GM12865 (cell line): ENCODE results near the gene CAPZB.

Source experiments
- DNase-seq: peaks from one replicate; pipeline ENCODE4 v3.0.0; 2010; ENCODE audit warnings: low read depth
- H3K4me3 ChIP-seq: 2 replicates; pipeline ENCODE4 v1.5.1; 2011; ENCODE audit warnings: mild to moderate bottlenecking, low read depth, low read length, control low read depth
- TF ChIP-seq, protein P1 (sequence below): IDR thresholded peaks from 2 replicates; pipeline ENCODE4 v1.5.1; 2011; ENCODE audit warnings: low read length, control low read depth, low read depth, inconsistent platforms; ENCODE audit not compliant: insufficient read depth; ENCODE audit errors: missing control alignments

CAPZB gene

GRCh38 chr1:19407494-19408096, 77.7 kb downstream of the CAPZB start:
- no peak overlapping the region for H3K4me3 ChIP-seq
- TF ChIP-seq, protein P1, sequence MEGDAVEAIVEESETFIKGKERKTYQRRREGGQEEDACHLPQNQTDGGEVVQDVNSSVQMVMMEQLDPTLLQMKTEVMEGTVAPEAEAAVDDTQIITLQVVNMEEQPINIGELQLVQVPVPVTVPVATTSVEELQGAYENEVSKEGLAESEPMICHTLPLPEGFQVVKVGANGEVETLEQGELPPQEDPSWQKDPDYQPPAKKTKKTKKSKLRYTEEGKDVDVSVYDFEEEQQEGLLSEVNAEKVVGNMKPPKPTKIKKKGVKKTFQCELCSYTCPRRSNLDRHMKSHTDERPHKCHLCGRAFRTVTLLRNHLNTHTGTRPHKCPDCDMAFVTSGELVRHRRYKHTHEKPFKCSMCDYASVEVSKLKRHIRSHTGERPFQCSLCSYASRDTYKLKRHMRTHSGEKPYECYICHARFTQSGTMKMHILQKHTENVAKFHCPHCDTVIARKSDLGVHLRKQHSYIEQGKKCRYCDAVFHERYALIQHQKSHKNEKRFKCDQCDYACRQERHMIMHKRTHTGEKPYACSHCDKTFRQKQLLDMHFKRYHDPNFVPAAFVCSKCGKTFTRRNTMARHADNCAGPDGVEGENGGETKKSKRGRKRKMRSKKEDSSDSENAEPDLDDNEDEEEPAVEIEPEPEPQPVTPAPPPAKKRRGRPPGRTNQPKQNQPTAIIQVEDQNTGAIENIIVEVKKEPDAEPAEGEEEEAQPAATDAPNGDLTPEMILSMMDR: no peak
- DNase-seq: no peak

GRCh38 chr1:19406680-19407079, 78.7 kb downstream of the CAPZB start:
- TF ChIP-seq, protein P1: no peak
- no peak for DNase-seq

GRCh38 chr1:19405761-19406487, 79.4 kb downstream of the CAPZB start:
- no peak overlapping the region for H3K4me3 ChIP-seq
- no peak for DNase-seq
- TF ChIP-seq, protein P1: no peak

More at GRCh38 chr1:19406680-19407079, 78.7 kb downstream of the CAPZB start:
- H3K4me3 ChIP-seq: no peak overlapping the region

DNA sequence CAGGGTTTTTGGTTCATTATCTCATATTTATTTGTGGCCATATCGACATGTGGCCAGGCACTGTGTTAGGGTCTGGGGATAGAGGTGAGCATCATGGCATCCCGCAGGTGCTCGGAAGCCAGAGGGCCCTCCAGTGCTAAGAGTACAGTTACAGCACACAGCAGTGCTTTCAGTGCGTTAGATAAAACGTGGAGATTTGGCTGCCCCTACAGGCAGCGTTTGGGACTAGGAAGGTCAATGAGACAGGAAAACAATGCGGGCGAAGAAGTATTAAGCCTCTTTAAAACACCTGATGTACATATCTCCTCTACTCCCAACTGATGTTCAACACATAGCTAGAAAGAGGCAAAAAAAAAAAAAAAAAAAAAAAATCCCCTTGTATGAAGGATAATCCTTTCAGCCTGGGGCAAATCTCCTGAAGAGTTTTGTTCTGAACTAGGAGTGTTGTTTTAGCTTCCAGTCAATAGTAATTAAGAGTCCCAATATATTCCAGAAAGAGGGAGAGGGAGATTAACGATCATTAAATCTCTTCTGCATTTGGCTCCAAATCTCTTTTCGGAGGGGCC, 80.1 kb downstream of the CAPZB start:
- H3K4me3 ChIP-seq: no peak overlapping the region
- TF ChIP-seq, protein P1: no peak
- no peak for DNase-seq

DNA sequence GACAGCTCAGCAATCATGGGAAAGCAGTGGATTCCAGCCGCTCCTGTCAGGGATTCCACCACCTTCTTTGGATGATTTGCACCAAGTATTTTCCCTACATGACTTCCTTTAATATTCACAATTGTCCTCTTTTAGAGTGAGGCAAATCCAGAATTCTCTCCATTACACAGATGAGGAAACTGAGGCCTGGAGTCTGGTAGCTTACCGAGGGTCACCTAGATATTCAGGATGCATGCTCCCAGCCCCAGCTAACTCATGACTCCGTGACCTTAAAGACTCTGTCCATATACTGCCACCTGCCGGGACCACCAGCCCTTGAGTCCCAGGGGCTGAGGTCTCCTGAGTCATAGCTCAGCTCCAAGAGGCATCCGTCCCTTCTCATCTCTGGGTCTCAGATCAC, 80.6 kb downstream of the CAPZB start:
- H3K4me3 ChIP-seq: no peak overlapping the region
- TF ChIP-seq, protein P1: no peak
- DNase-seq: no peak

DNA sequence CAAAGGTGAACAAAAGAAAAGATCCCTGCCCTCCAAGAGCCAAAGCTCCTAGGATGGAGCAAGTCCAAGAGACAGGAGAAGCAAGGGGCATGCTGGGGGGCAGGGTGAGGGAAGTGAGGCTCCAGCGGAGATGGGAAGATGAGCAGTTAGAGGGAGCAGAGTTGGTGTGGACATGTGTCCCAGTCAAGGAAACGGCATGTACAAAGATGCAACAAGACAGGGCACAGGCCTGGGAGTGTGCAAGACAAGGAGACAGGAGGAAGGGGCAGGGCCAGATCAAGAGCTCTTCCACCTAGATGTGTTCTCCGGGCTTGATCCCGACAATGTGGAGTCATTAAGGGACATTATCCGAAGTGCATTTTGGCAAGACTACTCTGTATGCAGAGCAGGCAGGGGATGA, 82.1 kb downstream of the CAPZB start:
- DNase-seq: no peak
- TF ChIP-seq, protein P1: no peak
- H3K4me3 ChIP-seq: no peak overlapping the region
